H9 (cell line): ENCODE data around the gene SCN10A. TPM values are rescaled to one million over a fixed set of nuclear protein-coding genes. Genes with fewer than 3 reads are reported as not detected.

Experiments
- DNase-seq: peaks from one replicate; pipeline ENCODE4 v3.0.0-alpha.2; 2017
- H2AFZ ChIP-seq: one replicate; pipeline ENCODE4 v1.6.1; 2013; ENCODE audit warnings: mild to moderate bottlenecking, low read length, control low read depth, moderate library complexity
- H2AK5ac ChIP-seq: 2 replicates; pipeline ENCODE4 v1.6.1; 2013; ENCODE audit warnings: low read length, control low read depth, mixed read lengths; ENCODE audit not compliant: insufficient read length
- H2BK120ac ChIP-seq: one replicate; pipeline ENCODE4 v1.6.1; 2013; ENCODE audit warnings: low read depth, mild to moderate bottlenecking, low read length, control low read depth, inconsistent platforms; ENCODE audit not compliant: poor library complexity, severe bottlenecking
- H2BK12ac ChIP-seq: 2 replicates; pipeline ENCODE4 v1.6.1; 2013; ENCODE audit warnings: low read length, control low read depth, mixed read lengths, low read depth; ENCODE audit not compliant: insufficient read length
- H2BK15ac ChIP-seq: 2 replicates; pipeline ENCODE4 v1.6.1; 2013; ENCODE audit warnings: low read depth, low read length, control low read depth
- H2BK20ac ChIP-seq: one replicate; pipeline ENCODE4 v1.6.1; 2013; ENCODE audit warnings: low read depth, mild to moderate bottlenecking, low read length, control low read depth, inconsistent platforms; ENCODE audit not compliant: poor library complexity, severe bottlenecking
- H2BK5ac ChIP-seq: 2 replicates; pipeline ENCODE4 v1.6.1; 2013; ENCODE audit warnings: low read length, control low read depth, mixed read lengths; ENCODE audit not compliant: insufficient read length
- H3K14ac ChIP-seq: 2 replicates; pipeline ENCODE4 v1.6.1; 2013; ENCODE audit warnings: low read length, control low read depth; ENCODE audit not compliant: insufficient read depth
- H3K18ac ChIP-seq: 2 replicates; pipeline ENCODE4 v1.6.1; 2013; ENCODE audit warnings: low read depth, mild to moderate bottlenecking, mixed read lengths, low read length, control low read depth; ENCODE audit not compliant: insufficient read length
- H3K23ac ChIP-seq: 2 replicates; pipeline ENCODE4 v1.6.1; 2013; ENCODE audit warnings: low read length, control low read depth, mixed read lengths, low read depth; ENCODE audit not compliant: insufficient read length
- H3K23me2 ChIP-seq: 2 replicates; pipeline ENCODE4 v1.6.1; 2013; ENCODE audit warnings: low read depth, mild to moderate bottlenecking, mixed read lengths, low read length, control low read depth; ENCODE audit not compliant: insufficient read length, poor library complexity, severe bottlenecking
- H3K27ac ChIP-seq: 2 replicates; pipeline ENCODE4 v1.5.1; 2013; ENCODE audit warnings: low read length, control low read depth, mixed read lengths, low read depth; ENCODE audit not compliant: insufficient read length
- H3K27me3 ChIP-seq: 2 replicates; pipeline ENCODE4 v1.6.1; 2013; ENCODE audit warnings: low read length, control low read depth, inconsistent platforms; ENCODE audit not compliant: insufficient read depth
- H3K4ac ChIP-seq: 2 replicates; pipeline ENCODE4 v1.6.1; 2013; ENCODE audit warnings: low read depth, mild to moderate bottlenecking, control low read depth, inconsistent platforms, low read length, moderate library complexity
- H3K4me1 ChIP-seq: 2 replicates; pipeline ENCODE4 v1.6.1; 2013; ENCODE audit warnings: low read length, control low read depth, inconsistent platforms; ENCODE audit not compliant: insufficient read depth
- H3K4me2 ChIP-seq: 2 replicates; pipeline ENCODE4 v1.6.1; 2013; ENCODE audit warnings: low read length, control low read depth, mixed read lengths; ENCODE audit not compliant: insufficient read length, insufficient read depth
- H3K56ac ChIP-seq: 2 replicates; pipeline ENCODE4 v1.6.1; 2013; ENCODE audit warnings: low read depth, mild to moderate bottlenecking, mixed read lengths, low read length, control low read depth; ENCODE audit not compliant: insufficient read length
- H3K79me1 ChIP-seq: 2 replicates; pipeline ENCODE4 v1.6.1; 2013; ENCODE audit warnings: low read depth, mild to moderate bottlenecking, moderate library complexity, low read length, control low read depth, inconsistent platforms; ENCODE audit not compliant: insufficient read depth, poor library complexity, severe bottlenecking
- H3K79me2 ChIP-seq: 2 replicates; pipeline ENCODE4 v1.6.1; 2013; ENCODE audit warnings: low read length, control low read depth, inconsistent platforms; ENCODE audit not compliant: insufficient read depth
- H3K9ac ChIP-seq: 2 replicates; pipeline ENCODE4 v1.6.1; 2013; ENCODE audit warnings: low read length, control low read depth, mixed read lengths; ENCODE audit not compliant: insufficient read length; ENCODE audit errors: extremely low read depth
- H3K9me3 ChIP-seq: one replicate; pipeline ENCODE4 v1.6.1; 2013; ENCODE audit warnings: low read depth, low read length, inconsistent platforms; ENCODE audit not compliant: control insufficient read depth
- H3T11ph ChIP-seq: one replicate; pipeline ENCODE4 v1.6.1; 2013; ENCODE audit warnings: mild to moderate bottlenecking, low read length, control low read depth, inconsistent platforms
- H4K20me1 ChIP-seq: one replicate; pipeline ENCODE4 v1.6.1; 2013; ENCODE audit not compliant: control insufficient read depth, insufficient read length, insufficient read depth
- H4K5ac ChIP-seq: 2 replicates; pipeline ENCODE4 v1.6.1; 2013; ENCODE audit warnings: low read depth, mild to moderate bottlenecking, mixed read lengths, low read length, control low read depth; ENCODE audit not compliant: insufficient read length
- H4K8ac ChIP-seq: replicated peaks from 2 replicates; pipeline ENCODE4 v1.6.1; 2013; ENCODE audit warnings: low read length, control low read depth, mixed read lengths, low read depth; ENCODE audit not compliant: insufficient read length
- H4K91ac ChIP-seq: 2 replicates; pipeline ENCODE4 v1.6.1; 2013; ENCODE audit warnings: low read depth, mild to moderate bottlenecking, moderate library complexity, mixed read lengths, low read length, control low read depth; ENCODE audit not compliant: insufficient read length
- H3K27ac Mint-ChIP-seq, 3 experiments: 2 replicates in 2 of 3; 3 replicates in 1 of 3; pipeline ENCODE4 v1.8.0; 2020 to 2021; ENCODE audit warnings: mixed read lengths in 3 of 3, mild to moderate bottlenecking in 1 of 3, moderate library complexity in 1 of 3
- H3K27me3 Mint-ChIP-seq: 2 replicates; pipeline ENCODE4 v1.8.0; 2021; ENCODE audit warnings: low read depth, mild to moderate bottlenecking, moderate library complexity, mixed read lengths
- H3K36me3 Mint-ChIP-seq, 3 experiments: 2 replicates in 2 of 3; 3 replicates in 1 of 3; pipeline ENCODE4 v1.8.0; 2020 to 2021; ENCODE audit warnings: low read depth in 3 of 3, mixed read lengths in 3 of 3; ENCODE audit not compliant: insufficient read depth in 1 of 3
- H3K4me1 Mint-ChIP-seq, 2 experiments: 2 replicates each; pipeline ENCODE4 v1.8.0; 2020; ENCODE audit warnings: mixed read lengths in 2 of 2
- H3K4me3 Mint-ChIP-seq, 2 experiments: 2 replicates in 1 of 2; 3 replicates in 1 of 2; pipeline ENCODE4 v1.8.0; 2020 to 2021; ENCODE audit warnings: mild to moderate bottlenecking in 2 of 2, mixed read lengths in 2 of 2, moderate library complexity in 1 of 2
- H3K9me3 Mint-ChIP-seq, 2 experiments: 2 replicates in 1 of 2; 3 replicates in 1 of 2; pipeline ENCODE4 v1.8.0; 2020; ENCODE audit warnings: mild to moderate bottlenecking in 2 of 2, mixed read lengths in 2 of 2, moderate library complexity in 1 of 2
- CTCF ChIP-seq: fragments of 200-600 bp; sonication (generic); conservative IDR thresholded peaks from 3 replicates; pipeline ENCODE4 v1.8.0; 2021; ENCODE audit warnings: antibody characterized with exemption, mild to moderate bottlenecking
- WGBS: extraction: QIAGEN DNeasy Blood & Tissue Kit; methylation state at CpG from one replicate; pipeline ENCODE4 v1.1.7; 2013; ENCODE audit warnings: missing lambda C conversion rate, low lambda C conversion rate, mixed read lengths; ENCODE audit not compliant: insufficient read length; ENCODE audit errors: extremely low coverage; 5-methylcytosine and 5-hydroxymethylcytosine counted together
- total RNA-seq: library from RNA; stranded (reverse); gene quantifications from 2 replicates; pipeline ENCODE4 v1.2.1, GENCODE V29; 2021

The SCN10A gene
- total RNA-seq, 1 experiment from 2014 or later: not detected

GRCh38 chr3:38792983-38793382, 23.0 kb downstream of the SCN10A start:
- Histone ChIP-seq H3K79me2 (no peaks in the 10 kb centered on the region), H2BK20ac (no peak overlapping the region), H2BK12ac (no peak overlapping the region), H3K4ac (no peak overlapping the region), H3K23ac (no peak overlapping the region), H2AK5ac (no peak overlapping the region), H3K27ac (no peak overlapping the region), H3K9ac (no peak overlapping the region), H3K27me3 (no peaks in the 10 kb centered on the region), H3K23me2 (no peaks in the 10 kb centered on the region), H2BK15ac (no peak overlapping the region), H4K91ac (no peak overlapping the region), H2BK5ac (no peak overlapping the region), H2AFZ (no peak overlapping the region), H4K5ac (no peak overlapping the region), H4K20me1 (no peaks in the 10 kb centered on the region), H4K8ac (no peak overlapping the region), H3K79me1 (no peaks in the 10 kb centered on the region), H3K56ac (no peak overlapping the region), H3K4me1 (no peaks in the 10 kb centered on the region), H3K9me3 (no peaks in the 10 kb centered on the region), H2BK120ac (no peak overlapping the region), H3T11ph (no peak overlapping the region), H3K4me2 (no peak overlapping the region), H3K18ac (no peak overlapping the region), H3K14ac (no peak overlapping the region)
- no peaks in the 10 kb centered on the region for H3K4me1 Mint-ChIP-seq
- DNase-seq: no peak
- no peaks in the 10 kb centered on the region for H3K9me3 Mint-ChIP-seq
- no CpG with 5 or more reads among the region's 1 CpG for WGBS
- H3K27ac Mint-ChIP-seq: no peak overlapping the region
- no peaks in the 10 kb centered on the region for H3K36me3 Mint-ChIP-seq
- H3K4me3 Mint-ChIP-seq: no peak overlapping the region
- H3K27me3 Mint-ChIP-seq: peaks cover 2% of the 10 kb centered on the region; the same call in 1 of the 2 replicates
- TF ChIP-seq CTCF: no peak
